Measurements from ENCODE around the gene COL13A1.

Gene COL13A1

GRCh38 chr10:69801094-69801433 lies 642 bp upstream of the COL13A1 start:
- Histone ChIP-seq H3K4me1 (ENCODE audit: insufficient read depth, insufficient read length) (no peaks in the 10 kb centered on the region), H3K27me3 (ENCODE audit: insufficient read depth, insufficient read length) (peaks cover 17% of the 10 kb centered on the region), H3K4me3 (ENCODE audit: insufficient read length, low read depth) (peak overlapping the region; percentile 54)

DNA sequence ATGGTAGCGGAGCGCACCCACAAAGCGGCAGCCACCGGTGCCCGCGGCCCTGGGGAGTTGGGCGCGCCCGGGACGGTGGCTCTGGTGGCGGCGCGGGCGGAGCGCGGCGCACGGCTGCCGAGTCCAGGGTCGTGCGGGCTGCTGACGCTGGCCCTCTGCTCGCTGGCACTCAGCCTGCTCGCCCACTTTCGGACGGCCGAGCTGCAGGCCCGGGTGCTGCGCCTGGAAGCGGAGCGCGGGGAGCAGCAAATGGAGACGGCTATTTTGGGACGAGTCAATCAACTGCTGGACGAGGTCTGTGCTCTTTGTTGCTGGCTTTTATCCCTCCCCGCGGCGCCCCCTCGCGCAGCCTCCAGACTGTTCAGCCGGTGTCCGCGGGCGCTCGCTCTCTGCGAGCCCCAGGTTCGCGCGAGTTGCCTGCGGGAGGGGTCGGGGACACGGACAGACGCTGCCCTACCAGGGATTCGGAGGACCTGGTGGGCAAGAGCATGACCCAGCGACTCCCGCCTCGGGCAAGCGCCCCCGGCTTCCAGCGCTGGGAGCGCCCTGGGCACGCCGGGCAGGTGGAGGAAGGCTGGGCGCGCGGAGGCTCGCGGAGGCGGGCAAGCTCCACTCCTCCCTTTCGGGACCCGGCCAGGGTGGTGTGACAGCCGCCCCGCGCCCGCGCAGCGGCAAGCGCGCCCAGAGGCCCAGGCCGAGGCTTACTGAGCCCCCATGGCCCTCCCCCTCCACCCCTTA lies 887 bp downstream of the COL13A1 start:
- Histone ChIP-seq H3K36me3 (ENCODE audit: insufficient read depth, insufficient read length, low read length) (no peaks in the 10 kb centered on the region), H3K4me1 (ENCODE audit: insufficient read depth, insufficient read length) (no peaks in the 10 kb centered on the region), H3K4me3 (ENCODE audit: insufficient read length, low read depth) (peak overlapping the region; percentile 54), H3K27me3 (ENCODE audit: insufficient read depth, insufficient read length) (peaks cover 17% of the 10 kb centered on the region), H3K9me3 (ENCODE audit: insufficient read depth, low read length) (no peaks in the 10 kb centered on the region), H3K9ac (ENCODE audit: insufficient read length, low read depth) (peak overlapping the region; percentile 83)
- DNase-seq (ENCODE audit: low read depth, low spot score) = no peak
- no peak for TF ChIP-seq ZNF274 (IDR thresholded peaks at IDR 0.05; ENCODE audit: low read depth, low read length)
- no peak for TF ChIP-seq YY1 (IDR thresholded peaks at IDR 0.05; ENCODE audit: insufficient read depth, insufficient read length)
- peak; percentile 13 for TF ChIP-seq SUZ12 (IDR thresholded peaks at IDR 0.05; ENCODE audit: extremely low read depth, insufficient read depth, insufficient read length)

More at GRCh38 chr10:69801094-69801433, 642 bp upstream of the COL13A1 start:
- DNase-seq (ENCODE audit: low read depth, low spot score) = peak; percentile 65
- peak overlapping the region; percentile 72 for H3K9ac ChIP-seq (ENCODE audit: insufficient read length, low read depth)
- H3K9me3 ChIP-seq (ENCODE audit: insufficient read depth, low read length) = peaks cover 4% of the 10 kb centered on the region
- TF ChIP-seq SUZ12 (IDR thresholded peaks at IDR 0.05; ENCODE audit: extremely low read depth, insufficient read depth, insufficient read length) = no peak
- no peak for TF ChIP-seq YY1 (IDR thresholded peaks at IDR 0.05; ENCODE audit: insufficient read depth, insufficient read length)
- TF ChIP-seq ZNF274 (IDR thresholded peaks at IDR 0.05; ENCODE audit: low read depth, low read length) = no peak
- H3K36me3 ChIP-seq (ENCODE audit: insufficient read depth, insufficient read length, low read length) = no peaks in the 10 kb centered on the region

DNA sequence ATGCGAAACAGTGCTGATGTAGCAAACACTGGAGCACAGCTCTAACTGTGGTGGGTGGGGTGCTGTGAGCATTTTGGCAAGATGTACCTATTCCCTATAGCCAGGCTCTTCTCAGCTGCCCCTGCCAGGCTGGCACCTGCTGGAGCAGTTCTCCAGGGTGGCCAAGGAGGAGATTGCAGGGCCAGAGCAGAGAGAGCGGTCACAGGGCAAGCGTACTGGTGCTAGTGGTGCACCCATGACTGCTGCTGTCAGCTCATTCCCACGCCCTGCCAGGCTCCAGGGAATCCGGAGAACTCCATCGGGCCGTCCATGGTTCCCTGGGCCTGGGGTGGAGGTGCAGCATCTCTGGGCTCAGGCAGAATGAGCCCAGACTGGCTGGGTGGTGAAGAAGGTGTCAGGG lies 2.1 kb downstream of the COL13A1 start:
- Histone ChIP-seq H3K9ac (ENCODE audit: insufficient read length, low read depth) (no peak overlapping the region), H3K4me1 (ENCODE audit: insufficient read depth, insufficient read length) (no peaks in the 10 kb centered on the region), H3K9me3 (ENCODE audit: insufficient read depth, low read length) (no peaks in the 10 kb centered on the region), H3K4me3 (ENCODE audit: insufficient read length, low read depth) (no peak overlapping the region), H3K36me3 (ENCODE audit: insufficient read depth, insufficient read length, low read length) (no peaks in the 10 kb centered on the region), H3K27me3 (ENCODE audit: insufficient read depth, insufficient read length) (peaks cover 17% of the 10 kb centered on the region)
- DNase-seq (ENCODE audit: low read depth, low spot score) = no peak
- TF ChIP-seq ZNF274 (IDR thresholded peaks at IDR 0.05; ENCODE audit: low read depth, low read length) (no peak), YY1 (IDR thresholded peaks at IDR 0.05; ENCODE audit: insufficient read depth, insufficient read length) (no peak), SUZ12 (IDR thresholded peaks at IDR 0.05; ENCODE audit: extremely low read depth, insufficient read depth, insufficient read length) (no peak)

DNA sequence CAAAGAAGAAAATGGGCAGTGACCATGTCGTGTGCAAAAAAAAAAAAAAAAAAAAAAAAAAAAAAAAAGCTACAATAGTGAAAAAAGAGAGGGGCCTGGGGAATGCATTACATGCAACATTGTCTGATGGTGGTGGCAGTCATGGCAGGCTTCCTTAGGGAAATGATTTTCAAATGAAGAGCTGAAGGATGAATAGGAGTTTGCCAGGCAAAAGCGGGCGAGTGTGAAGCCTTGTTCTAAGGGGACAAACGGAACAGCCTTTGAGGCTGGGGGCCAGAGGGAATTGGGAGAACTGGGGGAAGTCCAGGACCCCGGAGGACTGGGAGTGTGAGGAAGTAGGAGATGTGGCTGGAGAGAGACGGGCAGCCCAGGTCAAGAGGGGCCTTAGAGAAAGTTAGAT lies 3.1 kb downstream of the COL13A1 start:
- H3K4me3 ChIP-seq (ENCODE audit: insufficient read length, low read depth) = no peak overlapping the region
- no peaks in the 10 kb centered on the region for H3K9me3 ChIP-seq (ENCODE audit: insufficient read depth, low read length)
- H3K4me1 ChIP-seq (ENCODE audit: insufficient read depth, insufficient read length) = no peaks in the 10 kb centered on the region
- DNase-seq (ENCODE audit: low read depth, low spot score) = no peak
- H3K36me3 ChIP-seq (ENCODE audit: insufficient read depth, insufficient read length, low read length) = no peaks in the 10 kb centered on the region
- H3K27me3 ChIP-seq (ENCODE audit: insufficient read depth, insufficient read length) = peaks cover 17% of the 10 kb centered on the region
- H3K9ac ChIP-seq (ENCODE audit: insufficient read length, low read depth) = no peak overlapping the region
- no peak for TF ChIP-seq SUZ12 (IDR thresholded peaks at IDR 0.05; ENCODE audit: extremely low read depth, insufficient read depth, insufficient read length)
- no peak for TF ChIP-seq YY1 (IDR thresholded peaks at IDR 0.05; ENCODE audit: insufficient read depth, insufficient read length)
- no peak for TF ChIP-seq ZNF274 (IDR thresholded peaks at IDR 0.05; ENCODE audit: low read depth, low read length)

GRCh38 chr10:69807122-69807521 lies 5.4 kb downstream of the COL13A1 start:
- Histone ChIP-seq H3K4me3 (ENCODE audit: insufficient read length, low read depth) (no peak overlapping the region), H3K9me3 (ENCODE audit: insufficient read depth, low read length) (no peaks in the 10 kb centered on the region), H3K9ac (ENCODE audit: insufficient read length, low read depth) (no peak overlapping the region), H3K36me3 (ENCODE audit: insufficient read depth, insufficient read length, low read length) (no peaks in the 10 kb centered on the region), H3K4me1 (ENCODE audit: insufficient read depth, insufficient read length) (peaks cover 4% of the 10 kb centered on the region), H3K27me3 (ENCODE audit: insufficient read depth, insufficient read length) (peaks cover 17% of the 10 kb centered on the region)
- TF ChIP-seq YY1 (IDR thresholded peaks at IDR 0.05; ENCODE audit: insufficient read depth, insufficient read length) (no peak), ZNF274 (IDR thresholded peaks at IDR 0.05; ENCODE audit: low read depth, low read length) (no peak), SUZ12 (IDR thresholded peaks at IDR 0.05; ENCODE audit: extremely low read depth, insufficient read depth, insufficient read length) (no peak)
- no peak for DNase-seq (ENCODE audit: low read depth, low spot score)

GRCh38 chr10:69807696-69808095 lies 6.0 kb downstream of the COL13A1 start:
- Histone ChIP-seq H3K27me3 (ENCODE audit: insufficient read depth, insufficient read length) (peaks cover 13% of the 10 kb centered on the region), H3K36me3 (ENCODE audit: insufficient read depth, insufficient read length, low read length) (no peaks in the 10 kb centered on the region), H3K9me3 (ENCODE audit: insufficient read depth, low read length) (no peaks in the 10 kb centered on the region), H3K4me3 (ENCODE audit: insufficient read length, low read depth) (no peak overlapping the region), H3K9ac (ENCODE audit: insufficient read length, low read depth) (no peak overlapping the region), H3K4me1 (ENCODE audit: insufficient read depth, insufficient read length) (peaks cover 6% of the 10 kb centered on the region)
- TF ChIP-seq YY1 (IDR thresholded peaks at IDR 0.05; ENCODE audit: insufficient read depth, insufficient read length) (no peak), SUZ12 (IDR thresholded peaks at IDR 0.05; ENCODE audit: extremely low read depth, insufficient read depth, insufficient read length) (no peak), ZNF274 (IDR thresholded peaks at IDR 0.05; ENCODE audit: low read depth, low read length) (no peak)
- DNase-seq (ENCODE audit: low read depth, low spot score) = no peak

DNA sequence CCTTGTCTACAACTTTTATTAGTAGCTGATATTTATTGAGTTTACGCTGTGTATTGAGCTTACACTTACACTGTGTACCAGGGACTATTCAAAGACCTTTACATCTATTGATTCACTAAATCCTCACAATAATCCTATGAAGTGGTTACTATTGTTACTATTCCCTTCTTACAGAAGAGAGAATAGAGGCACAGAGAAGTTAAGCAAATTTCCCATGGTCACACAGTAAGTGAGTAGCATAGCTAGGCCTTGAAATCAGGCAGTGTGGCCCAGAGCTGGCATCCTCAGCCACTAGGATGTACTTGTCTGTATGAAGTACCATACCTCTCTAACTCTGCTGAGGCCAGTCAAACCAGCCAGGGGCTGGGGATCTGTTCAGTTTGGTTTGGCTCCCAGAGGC lies 7.6 kb downstream of the COL13A1 start:
- no peak overlapping the region for H3K9ac ChIP-seq (ENCODE audit: insufficient read length, low read depth)
- no peak overlapping the region for H3K4me3 ChIP-seq (ENCODE audit: insufficient read length, low read depth)
- no peaks in the 10 kb centered on the region for H3K36me3 ChIP-seq (ENCODE audit: insufficient read depth, insufficient read length, low read length)
- TF ChIP-seq ZNF274 (IDR thresholded peaks at IDR 0.05; ENCODE audit: low read depth, low read length) (no peak), YY1 (IDR thresholded peaks at IDR 0.05; ENCODE audit: insufficient read depth, insufficient read length) (no peak), SUZ12 (IDR thresholded peaks at IDR 0.05; ENCODE audit: extremely low read depth, insufficient read depth, insufficient read length) (no peak)
- no peak for DNase-seq (ENCODE audit: low read depth, low spot score)
- peaks cover 9% of the 10 kb centered on the region for H3K4me1 ChIP-seq (ENCODE audit: insufficient read depth, insufficient read length)
- H3K9me3 ChIP-seq (ENCODE audit: insufficient read depth, low read length) = no peaks in the 10 kb centered on the region
- H3K27me3 ChIP-seq (ENCODE audit: insufficient read depth, insufficient read length) = no peaks in the 10 kb centered on the region

All from NT2/D1 (cell line).